HG02840 (cell line): Measurements from ENCODE around the gene TMEFF1.

ENCODE experiments used
- ATAC-seq: cut with Tn5 transposase; IDR thresholded peaks from one replicate; pipeline ENCODE4 v1.9.1; 2021; ENCODE audit warnings: mild to moderate bottlenecking, moderate library complexity, moderate number of reproducible peaks; ENCODE audit not compliant: unreplicated experiment, low FRiP score

Gene TMEFF1

GRCh38 chr9:100567856-100568255 lies 94.9 kb downstream of the TMEFF1 start:
- no peak for ATAC-seq

DNA sequence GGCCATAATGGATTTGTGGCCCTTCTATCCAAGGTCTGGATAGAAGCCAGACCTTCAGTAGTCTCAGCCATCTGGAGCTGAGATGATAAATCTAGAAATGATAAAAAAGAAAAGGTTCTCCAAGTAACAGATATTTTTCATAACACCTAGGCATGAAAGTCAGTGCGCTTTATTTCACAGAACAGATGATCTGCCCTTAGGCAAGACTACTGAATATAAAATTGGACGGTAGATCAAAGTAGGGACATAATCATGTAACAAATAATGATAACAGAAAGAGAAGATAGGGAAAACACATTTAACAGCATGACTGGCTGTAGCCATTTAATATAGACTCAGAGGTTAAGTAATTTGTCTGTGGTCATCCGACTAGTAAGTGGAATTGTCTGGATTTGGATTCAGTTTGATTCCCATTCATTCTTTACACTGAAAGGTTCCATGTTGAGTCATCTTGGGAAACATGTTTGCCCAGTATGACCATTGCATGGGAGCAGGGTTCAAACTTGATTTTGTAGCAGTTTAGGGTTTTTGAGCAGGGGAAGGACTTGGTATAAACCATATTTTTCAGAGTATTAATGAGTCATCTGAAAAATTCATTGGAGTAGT lies 100.8 kb downstream of the TMEFF1 start:
- ATAC-seq: no peak

DNA sequence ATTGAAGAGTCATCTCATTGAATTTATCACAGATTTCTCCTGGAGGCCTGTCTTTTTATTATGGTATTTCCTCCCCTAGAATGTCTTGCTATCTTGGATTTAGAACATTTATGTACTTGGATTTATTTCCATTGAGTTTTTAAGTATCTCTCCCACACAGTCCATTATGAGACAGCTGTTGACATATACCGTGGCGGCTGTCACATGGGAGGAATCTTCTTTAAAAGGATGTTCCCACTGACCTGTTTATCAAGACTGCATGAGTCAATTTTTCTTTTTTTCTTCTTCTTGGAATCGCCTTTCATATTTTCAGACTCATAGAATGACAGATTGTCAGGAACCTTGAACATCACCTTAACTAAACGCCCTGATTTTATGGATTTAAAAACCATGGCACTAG lies 102.1 kb downstream of the TMEFF1 start:
- ATAC-seq: no peak

- no peak for ATAC-seq
Measured at GRCh38 chr9:100575765-100576386, 102.9 kb downstream of the TMEFF1 start.

GRCh38 chr9:100577776-100578448 lies 105.0 kb downstream of the TMEFF1 start, which contains the start of gene CAVIN4:
CAVIN4 (plus strand) TSS chr9:100578079; CDS start chr9:100578144, 65 bp downstream.
- no peak for ATAC-seq

- ATAC-seq: no peak
Measured at GRCh38 chr9:100578610-100579009, 105.7 kb downstream of the TMEFF1 start.

DNA sequence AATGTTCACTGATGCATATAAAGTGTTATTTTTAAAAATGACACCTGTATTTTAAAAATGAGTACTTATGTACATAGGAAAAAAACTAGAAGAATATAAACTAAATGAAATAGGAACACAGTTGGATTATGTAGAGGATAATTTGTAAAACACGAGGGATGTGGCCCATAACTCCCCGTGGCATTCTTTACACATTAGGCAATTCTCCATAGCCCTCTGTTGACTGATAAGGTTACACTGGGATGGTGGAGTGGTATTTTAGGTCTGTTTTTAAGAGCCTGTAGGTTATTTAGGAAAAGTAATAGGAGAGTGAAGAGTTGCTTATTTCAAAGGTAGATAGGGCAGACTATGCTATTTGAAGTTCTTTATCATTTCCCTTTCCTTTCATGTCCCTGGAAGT lies 106.7 kb downstream of the TMEFF1 start:
- ATAC-seq: no peak

DNA sequence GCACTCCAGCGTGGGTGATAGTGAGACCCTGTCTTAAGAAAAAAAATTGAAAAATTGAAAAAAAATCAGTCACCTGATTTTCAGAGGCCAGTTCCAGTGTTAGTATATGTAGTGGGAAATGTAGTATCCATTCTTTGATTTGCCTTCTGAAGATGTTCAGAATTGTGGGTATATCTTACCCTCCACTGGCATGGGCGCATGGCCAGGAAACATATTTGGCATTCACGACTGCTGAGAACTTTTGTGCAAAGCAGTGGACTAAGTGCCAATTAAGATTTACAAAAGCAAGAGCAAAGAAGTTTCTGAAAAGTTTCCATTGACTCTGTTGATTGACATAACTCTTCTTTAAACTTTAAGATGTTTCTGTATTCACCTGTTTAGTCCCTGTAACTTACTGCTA lies 107.3 kb downstream of the TMEFF1 start:
- ATAC-seq: no peak

GRCh38 chr9:100581081-100581480 lies 108.1 kb downstream of the TMEFF1 start:
- ATAC-seq: no peak

GRCh38 chr9:100581661-100582060 lies 108.7 kb downstream of the TMEFF1 start:
- ATAC-seq: no peak

DNA sequence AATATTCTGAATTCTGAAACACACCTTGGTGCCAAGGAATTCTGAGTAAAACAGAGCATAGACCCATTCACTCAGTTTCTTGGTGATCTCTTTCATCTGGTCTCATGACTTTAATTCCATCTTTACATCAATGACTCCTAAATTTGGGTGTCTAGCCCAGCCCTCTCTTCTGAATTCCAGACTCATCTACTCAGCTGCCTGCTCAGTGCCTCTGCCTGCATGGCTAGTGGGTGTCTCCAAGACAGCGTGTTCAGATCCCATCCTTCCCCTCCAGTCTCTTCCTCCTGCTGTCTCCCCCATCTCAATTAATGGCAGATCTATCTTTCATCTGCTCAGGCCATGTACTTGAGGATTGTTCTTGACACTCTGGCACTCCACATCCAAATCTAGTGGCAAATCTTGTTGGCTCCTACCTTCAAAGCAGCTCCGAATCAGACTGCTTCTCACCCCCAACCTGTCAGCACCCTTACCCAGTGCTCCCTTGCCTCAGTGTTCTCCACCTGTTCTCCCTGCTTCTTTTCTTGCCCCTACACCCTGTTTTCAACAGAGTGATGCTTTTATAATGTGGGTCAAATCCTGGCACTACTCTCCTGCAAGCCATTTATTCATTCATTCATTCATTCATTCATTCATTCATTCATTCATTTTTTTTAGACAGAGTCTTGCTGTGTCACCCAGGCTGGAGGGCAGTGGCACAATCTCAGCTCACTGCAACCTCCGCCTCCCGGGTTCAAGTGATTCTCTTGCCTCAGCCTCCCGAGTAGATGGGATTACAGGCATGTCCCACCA lies 110.3 kb downstream of the TMEFF1 start:
- ATAC-seq: no peak

DNA sequence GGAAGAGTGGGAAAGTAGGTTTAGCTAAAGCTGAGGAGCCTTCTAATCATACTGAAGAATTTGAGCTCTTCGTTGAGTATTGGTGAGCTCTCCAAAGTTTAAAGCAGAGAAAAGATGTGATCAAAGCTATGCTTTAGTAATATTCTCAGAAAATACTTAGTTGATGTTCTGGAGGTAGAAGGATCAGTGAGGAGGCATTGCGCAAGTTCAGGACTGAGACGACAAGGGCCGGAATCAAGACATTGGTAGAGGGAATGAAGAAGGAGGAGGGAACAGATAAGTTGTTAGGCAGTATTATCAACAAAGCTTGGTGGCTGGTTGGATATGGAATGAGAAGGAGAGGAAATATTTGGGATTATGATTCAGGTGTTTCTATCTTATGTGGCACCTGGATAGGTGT lies 112.0 kb downstream of the TMEFF1 start:
- no peak for ATAC-seq

- ATAC-seq: no peak
Measured at GRCh38 chr9:100586093-100586492, 113.1 kb downstream of the TMEFF1 start.

GRCh38 chr9:100587375-100587774 lies 114.4 kb downstream of the TMEFF1 start:
- no peak for ATAC-seq

GRCh38 chr9:100589582-100589981 lies 116.6 kb downstream of the TMEFF1 start:
- ATAC-seq: no peak

- ATAC-seq: no peak
Measured at GRCh38 chr9:100590481-100590880, 117.5 kb downstream of the TMEFF1 start.

DNA sequence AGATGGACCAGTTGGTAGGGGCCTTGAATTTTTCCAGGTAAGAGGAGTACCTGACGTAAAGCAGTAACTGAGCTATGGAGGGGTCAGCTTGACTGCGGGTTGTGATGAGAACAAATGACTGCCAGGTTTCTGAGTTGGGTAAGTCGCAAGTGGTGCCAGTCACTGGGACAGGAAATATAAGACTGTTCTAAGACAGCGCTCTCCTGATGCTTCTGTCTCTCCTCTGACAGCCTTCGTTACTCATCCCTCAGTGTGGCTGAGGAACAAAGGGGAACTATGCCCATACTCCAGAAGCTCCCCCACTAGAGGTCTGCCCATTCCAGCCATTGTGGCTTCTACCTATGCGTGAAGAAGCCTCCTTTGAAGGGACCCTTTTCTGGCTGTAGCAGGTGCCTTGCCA lies 118.2 kb downstream of the TMEFF1 start:
- no peak for ATAC-seq

DNA sequence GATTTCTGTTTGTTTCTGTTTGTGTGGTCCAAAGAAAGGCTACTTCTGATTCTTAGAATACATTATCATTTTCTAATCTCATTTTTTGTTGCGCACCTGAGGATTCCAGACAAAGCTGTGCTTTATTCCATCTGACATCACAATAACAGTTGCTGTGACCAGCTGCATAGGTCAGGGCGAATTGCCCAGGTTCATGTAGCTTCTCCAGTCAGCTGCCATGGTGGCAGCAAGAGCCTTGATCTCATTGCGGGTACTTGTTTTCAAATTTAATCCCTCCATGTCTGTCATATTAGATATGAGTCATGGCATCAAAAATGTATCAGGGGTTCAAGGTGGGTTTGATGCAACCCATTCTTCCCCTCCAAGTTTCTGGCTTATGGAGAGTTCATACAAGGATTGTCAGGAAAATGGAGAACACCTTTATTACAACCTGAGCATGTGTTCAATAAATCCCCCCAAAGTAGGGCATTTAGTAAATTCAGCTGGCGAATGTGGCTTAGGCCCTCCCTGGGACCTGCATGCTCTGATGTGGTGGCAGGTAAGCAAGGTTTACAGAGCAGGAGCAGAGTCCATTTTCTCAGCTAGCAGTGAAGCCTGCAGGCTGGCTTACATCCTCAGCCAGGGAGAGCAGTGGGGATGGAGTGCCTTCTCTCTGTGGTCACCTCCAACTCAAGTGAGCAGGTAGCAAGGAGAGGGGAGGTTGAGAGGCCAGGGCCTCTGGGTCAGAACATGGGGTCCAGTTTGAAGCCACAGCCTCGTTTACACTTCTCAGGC lies 118.9 kb downstream of the TMEFF1 start:
- no peak for ATAC-seq

DNA sequence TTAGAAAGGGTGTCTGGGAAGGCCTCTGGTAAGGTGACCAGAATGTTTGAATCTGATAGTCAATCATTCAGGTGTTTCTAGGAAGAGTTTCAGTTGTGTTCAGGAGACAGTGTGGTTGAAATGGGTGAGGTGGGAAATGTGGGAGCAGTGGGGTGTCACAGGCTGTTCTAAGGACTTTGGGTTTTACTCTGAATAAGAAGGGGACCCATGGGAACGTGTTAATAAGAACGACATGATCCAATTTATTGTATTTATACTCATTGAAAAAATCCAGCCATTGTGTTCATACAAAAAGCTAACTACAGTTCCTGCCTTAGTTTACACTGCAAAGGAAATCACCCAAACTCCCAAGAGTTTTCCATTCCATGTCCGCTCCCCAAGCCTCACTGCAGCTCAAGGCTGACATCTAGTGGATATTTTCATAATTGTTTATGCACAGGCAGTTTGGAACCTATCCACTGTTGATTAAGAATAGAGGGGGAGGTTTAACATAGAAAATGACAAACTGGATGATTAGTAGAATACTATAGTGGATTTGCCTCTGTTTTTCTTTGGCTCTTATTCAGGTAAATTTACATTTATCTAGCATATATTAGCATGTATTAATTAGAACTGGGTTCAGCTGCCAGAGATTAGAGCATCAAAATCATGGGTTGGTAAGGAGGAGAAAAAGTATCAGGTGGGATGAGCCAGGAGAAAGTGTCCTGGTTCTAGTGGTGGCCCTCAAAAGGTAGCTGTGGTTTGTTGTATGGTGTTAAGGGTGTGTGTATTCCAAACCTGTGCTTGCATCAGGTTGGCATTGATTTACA lies 122.6 kb downstream of the TMEFF1 start:
- no peak for ATAC-seq

- ATAC-seq: no peak
Measured at GRCh38 chr9:100597236-100597635, 124.3 kb downstream of the TMEFF1 start.
